ENCODE data around the gene HEPACAM. TPM values are rescaled to one million over a fixed set of nuclear protein-coding genes. Genes with fewer than 3 reads are reported as not detected.

Gene HEPACAM
- total RNA-seq, 1 experiment from 2014 or later, result not detected

GRCh38 chr11:124953753-124954589 is 18.1 kb upstream of the HEPACAM start, which contains the start of gene CCDC15:
Gene CCDC15, plus strand, starts transcription at chr11:124954202. Its CDS starts 531 bp downstream, at chr11:124954733.
- Histone ChIP-seq H3K36me3 (ENCODE audit: insufficient read depth, low read length, poor library complexity, severe bottlenecking) (no peaks in the 10 kb centered on the region), H3K27me3 (replicated peaks; ENCODE audit: insufficient read depth, low read depth, low read length, poor library complexity) (no peaks in the 10 kb centered on the region), H3K27ac (ENCODE audit: low read depth, low read length, poor library complexity, severe bottlenecking) (peak within 1 kb of the TSS; percentile 67), H3K9me3 (ENCODE audit: low read depth, low read length, poor library complexity, severe bottlenecking) (no peaks in the 10 kb centered on the region), H3K4me1 (ENCODE audit: insufficient read depth, low read length, poor library complexity, severe bottlenecking) (peaks cover 11% of the 10 kb centered on the region), H3K4me3 (ENCODE audit: low read depth, low read length, poor library complexity, severe bottlenecking) (peak within 1 kb of the TSS; percentile 65)
- intact Hi-C loops (cut with micrococcal nuclease; ENCODE audit: unreplicated experiment), result loop anchor here (5.0 kb wide), 1 partner anchor 638 kb away; the partner anchor contains the start of gene STT3A
- DNase-seq (ENCODE audit: low spot score), result peak; percentile 100
- CTCF ChIA-PET, result interaction anchor here (0.6 to 1.1 kb wide), 2 partner anchors 20 to 78 kb away, joined by 3 to 4 read pairs; no protein-coding TSS in a partner anchor
- TF ChIP-seq, protein P1, sequence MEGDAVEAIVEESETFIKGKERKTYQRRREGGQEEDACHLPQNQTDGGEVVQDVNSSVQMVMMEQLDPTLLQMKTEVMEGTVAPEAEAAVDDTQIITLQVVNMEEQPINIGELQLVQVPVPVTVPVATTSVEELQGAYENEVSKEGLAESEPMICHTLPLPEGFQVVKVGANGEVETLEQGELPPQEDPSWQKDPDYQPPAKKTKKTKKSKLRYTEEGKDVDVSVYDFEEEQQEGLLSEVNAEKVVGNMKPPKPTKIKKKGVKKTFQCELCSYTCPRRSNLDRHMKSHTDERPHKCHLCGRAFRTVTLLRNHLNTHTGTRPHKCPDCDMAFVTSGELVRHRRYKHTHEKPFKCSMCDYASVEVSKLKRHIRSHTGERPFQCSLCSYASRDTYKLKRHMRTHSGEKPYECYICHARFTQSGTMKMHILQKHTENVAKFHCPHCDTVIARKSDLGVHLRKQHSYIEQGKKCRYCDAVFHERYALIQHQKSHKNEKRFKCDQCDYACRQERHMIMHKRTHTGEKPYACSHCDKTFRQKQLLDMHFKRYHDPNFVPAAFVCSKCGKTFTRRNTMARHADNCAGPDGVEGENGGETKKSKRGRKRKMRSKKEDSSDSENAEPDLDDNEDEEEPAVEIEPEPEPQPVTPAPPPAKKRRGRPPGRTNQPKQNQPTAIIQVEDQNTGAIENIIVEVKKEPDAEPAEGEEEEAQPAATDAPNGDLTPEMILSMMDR (conservative IDR thresholded peaks at IDR 0.05; ENCODE audit: low read depth, low read length), result no peak
- no peak for TF ChIP-seq EZH2 (IDR thresholded peaks at IDR 0.05; ENCODE audit: borderline replicate concordance, low read depth, low read length, poor library complexity, severe bottlenecking)
- POLR2A ChIA-PET (ENCODE audit: low non-redundant PET), result interaction anchor here (0.5 to 1.1 kb wide), 3 partner anchors 78 to 1907 kb away, joined by 3 to 4 read pairs (median 4); no protein-coding TSS in a partner anchor
- no TSS peak for BruUV-seq (replicated peaks)

- CTCF ChIA-PET, result no interaction called here
- no peak overlapping the region for H3K27ac ChIP-seq (ENCODE audit: low read depth, low read length, poor library complexity, severe bottlenecking)
- H3K4me1 ChIP-seq (ENCODE audit: insufficient read depth, low read length, poor library complexity, severe bottlenecking), result peaks cover 11% of the 10 kb centered on the region
- H3K4me3 ChIP-seq (ENCODE audit: low read depth, low read length, poor library complexity, severe bottlenecking), result no peak overlapping the region
- no peaks in the 10 kb centered on the region for H3K27me3 ChIP-seq (replicated peaks; ENCODE audit: insufficient read depth, low read depth, low read length, poor library complexity)
- intact Hi-C loops (cut with micrococcal nuclease; ENCODE audit: unreplicated experiment), result loop anchor here (5.0 kb wide), 1 partner anchor 641 kb away; the partner anchor contains the start of gene STT3A
- POLR2A ChIA-PET (ENCODE audit: low non-redundant PET), result no interaction called here
- TF ChIP-seq EZH2 (IDR thresholded peaks at IDR 0.05; ENCODE audit: borderline replicate concordance, low read depth, low read length, poor library complexity, severe bottlenecking), result no peak
- TF ChIP-seq, protein P1 (conservative IDR thresholded peaks at IDR 0.05; ENCODE audit: low read depth, low read length), result no peak
- H3K9me3 ChIP-seq (ENCODE audit: low read depth, low read length, poor library complexity, severe bottlenecking), result no peaks in the 10 kb centered on the region
- DNase-seq (ENCODE audit: low spot score), result no peak
- H3K36me3 ChIP-seq (ENCODE audit: insufficient read depth, low read length, poor library complexity, severe bottlenecking), result no peaks in the 10 kb centered on the region
- no TSS peak for BruUV-seq (replicated peaks)
Observed at GRCh38 chr11:124951341-124951740, 15.5 kb upstream of the HEPACAM start.

DNA sequence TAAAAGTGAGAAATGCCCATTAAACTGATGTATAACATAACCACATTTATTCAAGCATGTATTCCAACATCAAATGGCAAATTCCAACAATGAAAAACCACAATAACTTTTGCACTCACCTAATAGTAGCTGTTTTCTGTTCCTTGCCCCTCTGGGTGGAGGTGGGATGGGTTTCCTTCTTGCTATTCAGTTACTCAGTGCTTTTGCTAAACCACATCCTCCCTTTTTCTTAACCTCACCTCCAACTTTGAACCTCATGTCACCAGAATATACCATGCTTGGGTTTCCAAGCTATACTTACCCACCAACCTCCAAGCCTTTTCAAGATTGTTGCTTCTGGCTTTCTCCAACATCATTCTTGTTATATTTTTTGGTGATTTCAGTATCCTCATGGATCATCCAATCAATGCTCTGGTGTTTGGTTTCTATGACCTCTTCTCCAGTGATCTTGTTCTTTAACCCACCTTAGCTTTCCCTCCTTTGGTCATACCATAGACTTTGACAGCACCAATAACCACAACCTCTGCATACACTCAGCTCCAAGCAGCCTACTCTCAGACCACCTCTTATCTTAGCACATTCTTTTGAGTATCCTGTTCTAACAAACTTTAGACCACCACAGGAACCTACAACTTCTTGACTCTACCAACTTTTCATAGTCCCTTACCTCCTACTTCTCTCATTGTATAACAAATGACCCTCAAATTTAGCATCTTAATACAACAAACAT is 14.9 kb upstream of the HEPACAM start:
- no TSS peak for BruUV-seq (replicated peaks)
- DNase-seq (ENCODE audit: low spot score), result no peak
- peaks cover 11% of the 10 kb centered on the region for H3K4me1 ChIP-seq (ENCODE audit: insufficient read depth, low read length, poor library complexity, severe bottlenecking)
- H3K27ac ChIP-seq (ENCODE audit: low read depth, low read length, poor library complexity, severe bottlenecking), result no peak overlapping the region
- no peaks in the 10 kb centered on the region for H3K9me3 ChIP-seq (ENCODE audit: low read depth, low read length, poor library complexity, severe bottlenecking)
- CTCF ChIA-PET, result no interaction called here
- TF ChIP-seq, protein P1 (conservative IDR thresholded peaks at IDR 0.05; ENCODE audit: low read depth, low read length), result no peak
- no peak for TF ChIP-seq EZH2 (IDR thresholded peaks at IDR 0.05; ENCODE audit: borderline replicate concordance, low read depth, low read length, poor library complexity, severe bottlenecking)
- no peaks in the 10 kb centered on the region for H3K27me3 ChIP-seq (replicated peaks; ENCODE audit: insufficient read depth, low read depth, low read length, poor library complexity)
- intact Hi-C loops (cut with micrococcal nuclease; ENCODE audit: unreplicated experiment), result loop anchor here (5.0 kb wide), 1 partner anchor 642 kb away; the partner anchor contains the start of gene STT3A
- H3K4me3 ChIP-seq (ENCODE audit: low read depth, low read length, poor library complexity, severe bottlenecking), result no peak overlapping the region
- no peaks in the 10 kb centered on the region for H3K36me3 ChIP-seq (ENCODE audit: insufficient read depth, low read length, poor library complexity, severe bottlenecking)
- POLR2A ChIA-PET (ENCODE audit: low non-redundant PET), result no interaction called here
